Peyer's patch (tissue), 4 donors: ENCODE measurements around the gene TXLNG.

ENCODE experiments used
- CTCF ChIP-seq, 6 experiments: fragments of 450-650 bp in 4 of 6; fragments of 200-600 bp in 2 of 6; sonication (generic) in 1 of 6; IDR thresholded peaks; one replicate each; pipeline ENCODE4 v1.5.1; 2017 to 2019; ENCODE audit warnings: antibody characterized with exemption in 6 of 6, mild to moderate bottlenecking in 3 of 6, moderate library complexity in 1 of 6
- POLR2A ChIP-seq, 2 donors: fragments of 450-650 bp; IDR thresholded peaks; one replicate each; pipeline ENCODE4 v1.5.1; 2017; ENCODE audit warnings: antibody characterized with exemption in 2 of 2, mild to moderate bottlenecking in 2 of 2, moderate library complexity in 2 of 2

- TF ChIP-seq POLR2A (IDR thresholded peaks at IDR 0.05): no peak
- TF ChIP-seq CTCF (IDR thresholded peaks at IDR 0.05): no peak
These were observed 36.1 kb upstream of the TXLNG start for GRCh38 chrX:16750136-16750535.
